ENCODE results near the gene FUNDC2. TPM values are rescaled to one million over a fixed set of nuclear protein-coding genes. Genes with fewer than 3 reads are reported as not detected.

Gene FUNDC2
- total RNA-seq, 3 donors from 2014 or later (not counting 1 experiment from before 2014, with no cell fraction given): 49.7 to 52.9 (median 52.1) TPM

- peak; percentile 5 for TF ChIP-seq CTCF (IDR thresholded peaks at IDR 0.05)
- intact Hi-C loops (cut with micrococcal nuclease): loop anchor here (1.0 to 2.0 kb wide), 3 partner anchors 68 to 168 kb away; no protein-coding TSS in a partner anchor
- H3K27me3 Mint-ChIP-seq (ENCODE audit: low read depth in 2 of 2): peaks cover 0 to 15% of the 10 kb centered on the region in 2 donors
- H3K27ac Mint-ChIP-seq: peak overlapping the region; percentile 34 to 85
- Histone ChIP-seq H3K4me3 (ENCODE audit: low read length) (no peak overlapping the region), H3K27me3 (ENCODE audit: control insufficient read depth, insufficient read depth, low read length) (no peaks in the 10 kb centered on the region), H3K36me3 (ENCODE audit: control insufficient read depth, insufficient read depth, low read length) (no peaks in the 10 kb centered on the region), H3K4me1 (ENCODE audit: control insufficient read depth, insufficient read depth, low read length) (peaks cover 3% of the 10 kb centered on the region), H3K27ac (ENCODE audit: low read length) (no peak overlapping the region), H3K9me3 (ENCODE audit: control insufficient read depth, insufficient read depth, low read length) (no peaks in the 10 kb centered on the region)
- WGBS (ENCODE audit: insufficient coverage): 7% methylated on average over 5 of the region's 6 CpGs
- ATAC-seq: no peak
- H3K4me3 Mint-ChIP-seq: peak overlapping the region; percentile 67
- peaks cover 8 to 10% of the 10 kb centered on the region in 2 donors for H3K4me1 Mint-ChIP-seq
- peaks cover 12% of the 10 kb centered on the region for H3K36me3 Mint-ChIP-seq
- peaks cover 0 to 3% of the 10 kb centered on the region in 2 donors for H3K9me3 Mint-ChIP-seq
- no peak for DNase-seq
Observed at GRCh38 chrX:154981116-154981411, 45.6 kb upstream of the FUNDC2 start.

- no peak for TF ChIP-seq CTCF (IDR thresholded peaks at IDR 0.05)
- H3K9me3 Mint-ChIP-seq: no peaks in the 10 kb centered on the region
Observed at GRCh38 chrX:154986826-154987575, 39.6 kb upstream of the FUNDC2 start.

GRCh38 chrX:154987940-154988339 is 38.7 kb upstream of the FUNDC2 start:
- Mint-ChIP-seq H3K27ac (no peak overlapping the region), H3K4me1 (no peaks in the 10 kb centered on the region), H3K4me3 (no peak overlapping the region), H3K27me3 (ENCODE audit: low read depth in 2 of 2) (peaks cover 7 to 14% of the 10 kb centered on the region in 2 donors), H3K36me3 (no peaks in the 10 kb centered on the region), H3K9me3 (no peaks in the 10 kb centered on the region)
- no peak for TF ChIP-seq CTCF (IDR thresholded peaks at IDR 0.05)
- H3K4me1 ChIP-seq (ENCODE audit: control insufficient read depth, insufficient read depth, low read length): no peaks in the 10 kb centered on the region
- DNase-seq: no peak
- no peak overlapping the region for H3K27ac ChIP-seq (ENCODE audit: low read length)
- ATAC-seq: no peak
- no peaks in the 10 kb centered on the region for H3K9me3 ChIP-seq (ENCODE audit: control insufficient read depth, insufficient read depth, low read length)
- no peaks in the 10 kb centered on the region for H3K36me3 ChIP-seq (ENCODE audit: control insufficient read depth, insufficient read depth, low read length)
- intact Hi-C loops (cut with micrococcal nuclease): no loop called here
- 100% methylated on average over 2 of the region's 3 CpGs for WGBS (ENCODE audit: insufficient coverage)
- H3K4me3 ChIP-seq (ENCODE audit: low read length): no peak overlapping the region
- H3K27me3 ChIP-seq (ENCODE audit: control insufficient read depth, insufficient read depth, low read length): no peaks in the 10 kb centered on the region

More at GRCh38 chrX:154986826-154987575, 39.6 kb upstream of the FUNDC2 start:
- no peaks in the 10 kb centered on the region for H3K36me3 ChIP-seq (ENCODE audit: control insufficient read depth, insufficient read depth, low read length)
- H3K9me3 ChIP-seq (ENCODE audit: control insufficient read depth, insufficient read depth, low read length): no peaks in the 10 kb centered on the region
- H3K4me3 ChIP-seq (ENCODE audit: low read length): no peak overlapping the region
- H3K27me3 ChIP-seq (ENCODE audit: control insufficient read depth, insufficient read depth, low read length): no peaks in the 10 kb centered on the region
- ATAC-seq (no peak), DNase-seq (peak in 1 of 2 donors; percentile 5)
- Mint-ChIP-seq H3K36me3 (no peaks in the 10 kb centered on the region), H3K27ac (no peak overlapping the region), H3K4me3 (no peak overlapping the region), H3K27me3 (ENCODE audit: low read depth in 2 of 2) (peaks cover 6 to 14% of the 10 kb centered on the region in 2 donors), H3K4me1 (no peaks in the 10 kb centered on the region)
- no CpG with 5 or more reads among the region's 3 CpGs for WGBS (ENCODE audit: insufficient coverage)
- H3K27ac ChIP-seq (ENCODE audit: low read length): no peak overlapping the region
- intact Hi-C loops (cut with micrococcal nuclease): no loop called here
- no peaks in the 10 kb centered on the region for H3K4me1 ChIP-seq (ENCODE audit: control insufficient read depth, insufficient read depth, low read length)

GRCh38 chrX:154988719-154989118 is 37.9 kb upstream of the FUNDC2 start:
- intact Hi-C loops (cut with micrococcal nuclease): no loop called here
- no peaks in the 10 kb centered on the region for H3K4me1 ChIP-seq (ENCODE audit: control insufficient read depth, insufficient read depth, low read length)

More at GRCh38 chrX:154988719-154989118, 37.9 kb upstream of the FUNDC2 start:
- H3K36me3 Mint-ChIP-seq: no peaks in the 10 kb centered on the region
- ATAC-seq (no peak), DNase-seq (no peak)
- H3K27me3 Mint-ChIP-seq (ENCODE audit: low read depth in 2 of 2): peaks cover 7 to 14% of the 10 kb centered on the region in 2 donors
- Histone ChIP-seq H3K27ac (ENCODE audit: low read length) (no peak overlapping the region), H3K9me3 (ENCODE audit: control insufficient read depth, insufficient read depth, low read length) (no peaks in the 10 kb centered on the region), H3K27me3 (ENCODE audit: control insufficient read depth, insufficient read depth, low read length) (no peaks in the 10 kb centered on the region), H3K36me3 (ENCODE audit: control insufficient read depth, insufficient read depth, low read length) (no peaks in the 10 kb centered on the region), H3K4me3 (ENCODE audit: low read length) (no peak overlapping the region)
- H3K4me1 Mint-ChIP-seq: no peaks in the 10 kb centered on the region
- no peaks in the 10 kb centered on the region for H3K9me3 Mint-ChIP-seq
- H3K4me3 Mint-ChIP-seq: no peak overlapping the region
- WGBS (ENCODE audit: insufficient coverage): 95% methylated on average over 1 of the region's 3 CpGs
- no peak for TF ChIP-seq CTCF (IDR thresholded peaks at IDR 0.05)
- H3K27ac Mint-ChIP-seq: no peak overlapping the region

Data from natural killer cell (primary cell).